SJCRH30 (cell line): Measurements from ENCODE around the gene SYNJ2. TPM values are rescaled to one million over a fixed set of nuclear protein-coding genes. Genes with fewer than 3 reads are reported as not detected.

Experiments
- DNase-seq, 2 experiments: peaks; one replicate each; pipeline ENCODE4 v3.0.0-alpha.2; 2015 to 2020
- H3K27ac ChIP-seq: fragments of 250-450 bp; sonication (Bioruptor Pico); 2 replicates; pipeline ENCODE4 v1.5.1; 2020; ENCODE audit warnings: mild to moderate bottlenecking, moderate library complexity
- H3K27me3 ChIP-seq: fragments of 250-450 bp; sonication (Bioruptor Pico); 2 replicates; pipeline ENCODE4 v1.5.1; 2020; ENCODE audit warnings: mild to moderate bottlenecking, moderate library complexity
- H3K36me3 ChIP-seq: fragments of 250-450 bp; sonication (Bioruptor Pico); 2 replicates; pipeline ENCODE4 v1.5.1; 2020; ENCODE audit warnings: mild to moderate bottlenecking, moderate library complexity
- H3K4me1 ChIP-seq: fragments of 250-450 bp; sonication (Bioruptor Pico); 2 replicates; pipeline ENCODE4 v1.5.1; 2020; ENCODE audit warnings: mild to moderate bottlenecking, moderate library complexity
- H3K4me3 ChIP-seq: fragments of 250-450 bp; sonication (Bioruptor Pico); 2 replicates; pipeline ENCODE4 v1.5.1; 2020; ENCODE audit warnings: mild to moderate bottlenecking, moderate library complexity
- H3K9me3 ChIP-seq: fragments of 250-450 bp; sonication (Bioruptor Pico); replicated peaks from 2 replicates; pipeline ENCODE4 v1.5.1; 2020; ENCODE audit warnings: mild to moderate bottlenecking, moderate library complexity
- total RNA-seq: library from RNA; depleted of rRNA; stranded (reverse); fragments of >200 nt; shearing (Covaris generic); gene quantifications from 2 replicates; pipeline ENCODE4 v1.2.3, GENCODE V29; 2014

The SYNJ2 gene
- total RNA-seq, 1 experiment from 2014 or later = 33.4 TPM

DNA sequence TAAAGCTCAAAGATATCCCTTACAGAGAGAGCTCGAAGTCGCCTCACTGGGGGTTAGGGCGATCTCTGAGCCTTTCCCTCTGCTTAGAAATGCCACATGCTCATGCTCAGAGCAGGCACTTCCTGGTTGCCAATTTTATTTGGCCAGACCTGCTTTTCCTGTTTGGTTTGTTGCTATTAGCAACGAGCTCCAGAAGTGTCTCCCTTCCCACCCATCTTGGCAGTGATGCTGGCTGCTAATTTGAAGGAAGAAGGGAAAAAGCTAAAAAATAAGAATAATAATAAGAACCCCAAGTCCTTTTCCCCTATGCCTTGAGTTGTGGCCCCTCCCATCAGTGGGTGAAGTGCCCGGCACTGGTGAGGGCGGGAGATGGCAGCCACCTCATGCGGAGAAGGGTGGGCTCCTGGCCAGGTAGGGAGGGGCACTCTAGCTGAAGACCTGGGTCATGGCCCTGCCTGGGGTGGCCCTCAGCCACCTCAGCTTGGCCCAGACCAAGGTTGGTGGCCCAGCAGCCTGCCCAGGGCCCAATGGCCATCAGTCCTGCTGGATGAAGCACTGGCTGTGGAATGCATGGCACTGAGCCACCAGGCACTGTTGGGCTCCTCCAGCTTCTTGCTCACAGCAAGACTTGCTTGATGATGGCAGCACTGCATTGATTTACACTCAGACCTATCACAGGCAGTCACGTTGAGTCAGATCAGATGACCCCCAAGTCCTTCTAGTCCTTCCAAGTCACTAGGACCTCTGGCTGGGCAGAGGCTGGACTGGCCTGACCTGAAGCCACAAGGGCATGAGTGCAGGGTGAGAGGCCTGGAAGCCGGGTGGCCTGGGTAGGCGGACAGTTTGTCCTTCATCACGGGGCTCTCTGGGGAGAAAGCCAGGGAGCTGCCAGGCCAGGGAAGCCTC is 79.0 kb downstream of the SYNJ2 start:
- Histone ChIP-seq H3K27ac (no peak overlapping the region), H3K27me3 (no peaks in the 10 kb centered on the region), H3K9me3 (no peaks in the 10 kb centered on the region), H3K36me3 (peaks cover 43% of the 10 kb centered on the region), H3K4me1 (peaks cover 9% of the 10 kb centered on the region), H3K4me3 (no peak overlapping the region)
- no peak for DNase-seq

DNA sequence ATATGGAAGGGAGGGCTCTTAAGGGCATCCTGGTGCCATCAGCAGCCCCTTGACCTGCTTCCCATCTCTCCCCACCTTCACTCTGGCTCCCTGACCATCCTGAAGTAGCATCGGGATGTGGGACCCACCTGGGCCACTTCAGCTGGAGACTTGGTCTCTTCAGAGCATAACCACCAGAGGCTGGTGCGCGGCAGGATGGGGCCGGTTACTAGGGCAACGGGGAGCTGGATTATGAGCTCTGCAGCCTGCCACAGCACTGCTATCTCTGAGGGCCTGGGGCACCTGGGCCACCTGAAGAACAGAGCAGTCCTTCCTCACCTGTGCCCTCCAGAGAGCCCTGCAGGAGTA is 79.7 kb downstream of the SYNJ2 start:
- H3K4me1 ChIP-seq = peaks cover 9% of the 10 kb centered on the region
- no peak for DNase-seq
- H3K27ac ChIP-seq = no peak overlapping the region
- H3K36me3 ChIP-seq = peaks cover 41% of the 10 kb centered on the region
- no peaks in the 10 kb centered on the region for H3K9me3 ChIP-seq
- H3K4me3 ChIP-seq = no peak overlapping the region
- H3K27me3 ChIP-seq = no peaks in the 10 kb centered on the region

DNA sequence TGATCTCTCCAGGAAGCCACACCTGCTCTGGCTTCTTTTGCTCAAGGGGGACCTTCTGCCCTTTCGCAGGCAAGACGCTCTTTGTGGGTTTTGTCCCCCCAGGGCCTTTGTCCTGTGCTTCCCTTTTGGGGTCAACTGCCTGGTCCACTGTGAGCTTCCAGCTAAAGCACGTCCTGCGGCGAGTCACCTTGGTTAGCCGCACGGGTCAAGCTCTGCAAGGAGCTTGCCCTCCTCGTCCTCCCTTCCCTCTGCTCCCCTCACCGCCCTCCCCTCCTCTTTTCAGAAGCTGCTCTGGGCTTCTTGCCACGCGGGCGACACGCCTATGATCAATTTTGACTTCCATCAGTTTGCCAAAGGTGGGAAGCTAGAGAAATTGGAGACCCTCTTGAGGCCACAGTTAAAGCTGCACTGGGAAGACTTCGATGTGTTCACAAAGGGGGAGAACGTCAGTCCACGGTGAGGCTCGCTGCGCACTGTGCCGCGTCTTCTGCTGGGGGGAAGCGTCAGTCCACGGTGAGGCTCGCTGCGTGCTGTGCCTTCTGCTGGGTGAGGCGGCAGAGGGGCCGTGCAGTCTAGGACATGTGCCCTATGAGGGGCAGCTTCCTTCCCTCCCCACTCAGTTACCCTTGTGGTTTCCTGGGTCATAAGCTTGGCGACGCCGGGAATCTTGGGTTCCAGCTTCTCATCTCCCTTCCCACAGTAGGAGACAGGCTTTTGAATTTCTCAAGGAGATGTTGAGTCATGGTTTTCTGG is 80.2 kb downstream of the SYNJ2 start:
- H3K36me3 ChIP-seq = peaks cover 46% of the 10 kb centered on the region
- DNase-seq = no peak
- peaks cover 9% of the 10 kb centered on the region for H3K4me1 ChIP-seq
- no peaks in the 10 kb centered on the region for H3K27me3 ChIP-seq
- no peak overlapping the region for H3K4me3 ChIP-seq
- no peaks in the 10 kb centered on the region for H3K9me3 ChIP-seq
- no peak overlapping the region for H3K27ac ChIP-seq

DNA sequence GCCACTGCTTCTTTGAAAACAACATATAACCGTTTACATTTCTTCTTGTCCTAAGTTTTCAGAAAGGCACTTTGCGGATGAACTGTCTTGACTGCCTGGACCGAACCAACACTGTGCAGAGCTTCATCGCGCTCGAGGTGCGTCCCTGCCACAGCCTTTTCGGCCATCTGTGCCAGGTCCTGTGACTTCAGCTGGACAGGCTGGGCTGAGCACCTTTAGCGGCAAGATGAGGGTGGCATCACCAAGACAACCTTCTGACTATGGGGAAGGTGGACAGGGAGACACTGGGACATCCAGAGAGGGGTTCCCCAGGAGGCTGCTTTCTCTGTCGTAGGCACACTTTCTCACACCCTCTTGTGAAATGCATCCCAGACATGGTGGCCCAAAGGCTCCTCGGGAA is 82.1 kb downstream of the SYNJ2 start:
- H3K36me3 ChIP-seq = peaks cover 53% of the 10 kb centered on the region
- no peak overlapping the region for H3K4me3 ChIP-seq
- no peak overlapping the region for H3K27ac ChIP-seq
- DNase-seq = no peak
- H3K27me3 ChIP-seq = no peaks in the 10 kb centered on the region
- H3K4me1 ChIP-seq = peaks cover 9% of the 10 kb centered on the region
- no peaks in the 10 kb centered on the region for H3K9me3 ChIP-seq

DNA sequence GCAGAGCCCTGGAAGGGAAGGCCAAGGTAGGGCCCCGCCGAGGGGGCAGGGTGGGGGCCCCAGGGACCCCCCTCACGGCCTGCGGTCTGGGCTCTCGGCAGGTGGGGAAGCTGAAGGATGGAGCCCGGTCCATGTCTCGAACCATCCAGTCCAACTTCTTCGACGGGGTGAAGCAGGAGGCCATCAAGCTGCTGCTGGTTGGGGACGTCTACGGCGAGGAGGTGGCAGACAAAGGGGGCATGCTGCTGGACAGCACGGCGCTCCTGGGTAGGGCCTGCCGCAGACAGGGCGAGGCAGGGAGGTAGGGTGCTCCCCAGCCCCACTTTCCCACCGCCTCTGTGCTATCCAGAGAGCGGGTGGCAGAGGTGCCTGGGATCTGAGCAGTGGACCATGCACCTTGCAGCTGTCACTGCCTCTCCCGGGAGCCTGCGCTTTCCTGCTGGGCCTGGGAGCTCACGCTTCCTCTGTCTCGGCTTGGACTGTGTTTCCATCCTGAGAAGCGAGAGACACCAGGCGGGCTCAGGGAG is 83.1 kb downstream of the SYNJ2 start:
- Histone ChIP-seq H3K27ac (no peak overlapping the region), H3K4me1 (peaks cover 9% of the 10 kb centered on the region), H3K9me3 (no peaks in the 10 kb centered on the region), H3K4me3 (no peak overlapping the region), H3K36me3 (peaks cover 54% of the 10 kb centered on the region), H3K27me3 (no peaks in the 10 kb centered on the region)
- peak; percentile 45 to 70 for DNase-seq

DNA sequence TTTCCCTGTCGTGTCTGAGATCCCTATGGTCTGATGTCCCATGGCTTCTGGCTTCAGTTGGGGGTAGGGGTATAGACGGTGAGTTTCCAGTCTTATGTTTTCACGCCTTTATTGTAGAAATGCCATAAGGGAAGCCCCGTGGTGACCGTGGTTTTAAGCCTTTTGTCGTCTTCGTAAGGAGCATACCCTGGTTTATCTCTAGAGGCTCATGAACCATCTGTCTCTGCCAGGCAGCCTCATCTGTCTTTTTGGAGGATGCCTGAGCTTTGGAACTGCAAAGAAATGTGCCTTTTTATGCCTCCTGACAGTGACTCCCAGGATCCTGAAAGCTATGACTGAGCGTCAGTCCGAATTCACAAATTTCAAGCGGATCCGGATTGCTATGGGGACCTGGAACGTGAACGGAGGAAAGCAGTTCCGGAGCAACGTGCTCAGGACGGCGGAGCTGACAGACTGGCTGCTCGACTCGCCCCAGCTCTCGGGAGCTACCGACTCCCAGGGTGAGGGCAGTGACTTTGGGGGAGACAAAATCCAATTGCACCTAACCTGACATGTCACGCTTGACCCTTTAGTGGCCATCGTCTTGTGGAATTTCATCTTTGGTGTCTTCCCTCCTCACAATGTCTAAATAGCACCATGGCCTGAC is 84.6 kb downstream of the SYNJ2 start:
- Histone ChIP-seq H3K9me3 (no peaks in the 10 kb centered on the region), H3K36me3 (peaks cover 55% of the 10 kb centered on the region), H3K27me3 (no peaks in the 10 kb centered on the region), H3K27ac (no peak overlapping the region), H3K4me3 (no peak overlapping the region), H3K4me1 (peaks cover 9% of the 10 kb centered on the region)
- DNase-seq = peak in 1 of 2 experiments; percentile 39

DNA sequence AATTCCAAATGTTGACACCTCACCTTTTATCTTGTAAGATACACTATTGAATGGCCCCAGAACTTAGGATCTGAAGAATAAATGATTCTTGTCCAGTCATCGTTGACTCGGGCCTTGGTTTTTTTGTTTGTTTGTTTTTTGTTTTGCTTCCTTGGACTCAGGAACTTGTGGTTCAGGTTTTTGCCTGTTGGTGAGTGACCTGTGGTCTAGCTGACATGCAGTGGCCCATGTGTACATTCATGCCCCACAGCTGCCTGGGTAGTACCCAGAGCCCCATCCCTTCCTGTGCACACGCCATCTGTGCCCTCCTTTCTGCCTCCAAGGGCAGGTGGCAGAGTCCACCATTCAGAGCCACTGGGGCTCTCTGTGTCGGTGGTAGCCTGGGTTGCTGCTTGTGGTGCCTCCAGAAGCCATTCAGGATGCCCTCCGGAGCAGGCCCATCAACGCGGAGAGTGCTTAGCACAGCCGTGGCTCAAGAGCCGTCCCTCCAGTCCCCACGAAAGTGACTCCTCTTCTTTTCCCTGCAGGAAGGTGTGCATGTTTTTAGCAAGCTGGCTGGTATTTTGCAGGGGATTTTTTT is 85.9 kb downstream of the SYNJ2 start:
- DNase-seq = no peak
- Histone ChIP-seq H3K4me3 (no peak overlapping the region), H3K27me3 (no peaks in the 10 kb centered on the region), H3K36me3 (peaks cover 52% of the 10 kb centered on the region), H3K9me3 (no peaks in the 10 kb centered on the region), H3K27ac (no peak overlapping the region), H3K4me1 (peaks cover 9% of the 10 kb centered on the region)

DNA sequence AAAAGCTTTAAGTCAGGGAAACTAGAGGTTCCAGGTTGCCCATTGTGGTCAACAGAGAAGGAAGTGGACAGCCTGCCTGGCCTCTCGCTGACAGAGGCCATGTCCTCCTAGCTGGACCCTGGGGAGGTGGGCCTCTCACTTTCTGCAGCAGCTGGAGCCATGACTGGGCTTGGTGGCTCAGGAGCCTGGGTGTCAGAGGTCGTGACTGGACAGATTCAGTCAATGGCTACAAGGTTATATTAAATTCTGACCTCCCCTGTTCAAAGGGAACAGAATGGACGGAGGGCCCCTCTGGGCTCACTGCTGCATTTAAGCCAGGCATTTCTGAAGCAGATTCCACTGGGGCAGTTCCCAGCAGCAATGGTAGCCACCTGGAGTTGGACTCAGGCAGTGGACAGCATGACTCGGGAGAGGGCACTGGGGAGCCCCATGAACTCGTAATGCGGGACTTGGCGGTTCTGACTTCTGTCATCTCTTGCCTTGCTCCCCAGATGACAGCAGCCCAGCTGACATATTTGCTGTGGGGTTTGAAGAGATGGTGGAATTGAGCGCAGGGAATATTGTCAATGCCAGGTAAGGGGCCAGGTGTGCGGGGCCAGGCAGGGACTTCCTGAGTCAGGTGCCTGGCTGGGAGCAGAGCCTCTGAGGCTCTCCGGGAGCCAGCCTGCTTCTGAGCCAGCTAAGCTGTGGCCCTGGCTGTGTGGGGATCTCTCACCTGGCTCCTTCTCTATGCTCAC is 86.7 kb downstream of the SYNJ2 start:
- H3K27ac ChIP-seq = no peak overlapping the region
- peaks cover 10% of the 10 kb centered on the region for H3K4me1 ChIP-seq
- H3K4me3 ChIP-seq = no peak overlapping the region
- no peaks in the 10 kb centered on the region for H3K27me3 ChIP-seq
- peaks cover 45% of the 10 kb centered on the region for H3K36me3 ChIP-seq
- no peaks in the 10 kb centered on the region for H3K9me3 ChIP-seq
- no peak for DNase-seq

DNA sequence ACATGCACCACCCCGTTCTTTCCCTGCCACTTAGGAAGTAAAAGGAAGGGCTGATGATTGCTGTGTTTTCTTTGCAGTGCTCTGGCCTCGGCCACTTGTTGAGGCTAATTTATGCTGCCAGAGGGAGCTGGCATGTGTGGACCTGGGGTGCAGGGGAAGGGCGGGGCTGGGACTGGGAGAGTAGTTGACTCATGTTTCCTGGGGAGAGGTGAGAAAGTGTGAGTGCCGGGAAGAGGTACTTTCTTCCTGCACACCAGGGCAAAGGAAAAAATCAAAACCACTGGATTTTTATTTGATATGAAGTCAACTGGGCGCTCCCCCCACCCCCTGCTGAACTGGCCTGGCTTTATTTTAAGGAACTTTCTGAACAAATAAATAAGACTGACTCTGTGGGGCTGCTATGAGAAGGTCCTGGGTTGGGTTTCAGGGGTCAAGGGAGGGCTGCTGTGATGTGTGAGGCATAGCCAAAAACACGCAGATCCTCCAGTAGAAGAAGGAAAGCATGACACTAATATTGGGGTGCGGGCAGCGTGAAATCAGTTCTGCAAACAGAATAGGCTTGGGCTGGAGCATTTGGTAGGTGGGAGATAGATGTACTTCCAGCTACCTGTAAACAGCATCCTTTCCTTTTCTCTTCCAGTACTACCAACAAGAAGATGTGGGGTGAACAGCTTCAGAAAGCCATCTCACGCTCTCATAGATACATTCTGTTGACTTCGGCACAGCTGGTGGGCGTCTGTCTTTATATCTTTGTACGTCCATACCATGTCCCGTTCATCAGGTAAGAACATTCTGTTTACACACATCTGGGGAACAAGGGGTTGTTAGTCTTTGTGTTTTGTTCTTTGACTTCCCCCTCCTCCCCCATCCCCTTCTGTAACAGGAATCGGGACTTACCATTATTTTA is 87.5 kb downstream of the SYNJ2 start:
- Histone ChIP-seq H3K4me3 (no peak overlapping the region), H3K27ac (no peak overlapping the region), H3K36me3 (peaks cover 46% of the 10 kb centered on the region), H3K4me1 (peaks cover 16% of the 10 kb centered on the region), H3K27me3 (no peaks in the 10 kb centered on the region), H3K9me3 (no peaks in the 10 kb centered on the region)
- DNase-seq = no peak

DNA sequence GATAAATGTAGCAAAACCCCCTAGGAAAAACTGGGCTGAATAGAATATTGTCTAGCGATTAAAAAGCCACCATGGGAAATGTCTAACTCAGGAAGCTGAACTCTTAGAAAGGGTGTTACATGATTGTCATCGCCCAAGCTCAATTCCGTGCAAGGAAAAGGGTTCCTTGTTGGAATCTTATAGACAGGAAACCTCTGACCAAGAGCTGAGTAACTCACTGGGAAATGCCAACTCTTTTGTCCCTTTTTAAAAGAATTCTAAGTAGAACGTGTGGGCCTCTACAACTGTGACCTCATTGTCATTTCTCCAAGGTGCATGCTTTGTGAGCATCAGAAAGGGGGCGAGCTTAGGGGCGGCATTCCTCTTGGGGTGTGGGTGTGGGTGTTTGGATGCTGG is 88.1 kb downstream of the SYNJ2 start:
- no peak for DNase-seq
- peaks cover 46% of the 10 kb centered on the region for H3K36me3 ChIP-seq
- no peak overlapping the region for H3K27ac ChIP-seq

DNA sequence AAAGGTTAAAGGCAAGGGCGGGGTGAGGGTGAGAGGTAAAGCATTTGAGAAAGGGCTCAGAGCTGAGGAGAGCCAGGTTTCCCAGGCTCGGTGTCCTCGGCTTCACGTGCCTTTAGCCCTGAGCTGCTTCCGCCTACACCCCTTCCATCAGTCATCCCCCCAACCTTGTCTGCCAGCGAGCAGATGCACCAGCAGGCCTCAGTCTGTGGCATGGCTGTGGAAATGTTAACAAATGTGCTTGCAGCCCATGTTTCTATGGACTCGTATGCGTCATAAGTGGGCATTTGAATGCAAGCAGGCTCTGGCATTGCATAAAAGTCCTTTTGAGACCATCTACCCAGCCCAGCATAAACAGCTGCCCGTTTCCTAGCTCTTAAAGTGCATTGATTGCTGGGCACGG is 88.8 kb downstream of the SYNJ2 start:
- Histone ChIP-seq H3K9me3 (no peaks in the 10 kb centered on the region), H3K36me3 (peaks cover 46% of the 10 kb centered on the region), H3K27ac (no peak overlapping the region), H3K4me1 (peaks cover 9% of the 10 kb centered on the region), H3K4me3 (no peak overlapping the region), H3K27me3 (no peaks in the 10 kb centered on the region)
- no peak for DNase-seq

More for the DNA sequence above, 88.1 kb downstream of the SYNJ2 start:
- H3K4me3 ChIP-seq = no peak overlapping the region
- H3K9me3 ChIP-seq = no peaks in the 10 kb centered on the region
- no peaks in the 10 kb centered on the region for H3K27me3 ChIP-seq
- H3K4me1 ChIP-seq = peaks cover 12% of the 10 kb centered on the region

DNA sequence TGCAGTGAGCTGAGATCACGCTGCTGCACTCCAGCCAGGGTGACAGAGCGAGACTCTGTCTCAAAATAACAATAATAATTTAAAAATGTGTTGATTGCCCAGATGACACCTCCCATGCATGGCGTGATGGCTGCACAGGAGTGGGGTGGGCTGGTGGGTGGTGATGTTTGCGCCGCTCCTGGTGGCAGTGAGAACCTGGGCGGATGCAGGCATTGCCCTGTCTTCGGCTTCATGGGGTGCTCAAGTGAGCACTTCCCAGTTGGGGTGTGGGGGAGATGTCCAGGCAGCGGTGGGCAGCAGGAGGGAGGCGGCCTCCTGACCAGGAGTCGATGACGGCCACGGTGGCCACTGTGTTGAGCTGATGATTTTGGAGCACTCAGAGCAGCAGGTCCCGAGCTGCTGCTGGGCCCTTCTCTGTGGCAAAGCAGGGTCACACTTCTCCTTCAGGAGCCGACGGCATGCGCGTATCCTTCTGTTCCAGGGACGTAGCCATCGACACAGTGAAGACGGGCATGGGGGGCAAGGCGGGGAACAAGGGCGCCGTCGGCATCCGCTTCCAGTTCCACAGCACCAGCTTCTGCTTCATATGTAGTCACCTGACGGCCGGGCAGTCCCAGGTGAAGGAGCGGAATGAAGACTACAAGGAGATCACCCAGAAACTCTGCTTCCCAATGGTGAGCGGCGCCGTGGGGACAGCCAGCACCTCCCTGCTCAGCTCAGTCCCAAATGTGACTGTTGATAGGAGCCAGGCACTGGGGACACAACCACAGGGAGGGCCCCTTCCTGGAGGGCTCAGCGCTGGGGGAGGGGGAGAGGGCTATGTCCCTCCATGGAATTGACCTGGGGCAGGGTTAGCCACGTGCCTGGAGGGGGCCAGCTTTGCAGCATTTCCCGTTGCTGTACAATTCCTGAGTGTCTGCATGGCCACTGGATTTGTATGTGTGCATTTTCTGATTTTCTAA is 89.7 kb downstream of the SYNJ2 start:
- H3K4me3 ChIP-seq = no peak overlapping the region
- H3K27me3 ChIP-seq = no peaks in the 10 kb centered on the region
- DNase-seq = no peak
- H3K36me3 ChIP-seq = peaks cover 46% of the 10 kb centered on the region
- H3K4me1 ChIP-seq = peaks cover 7% of the 10 kb centered on the region
- no peaks in the 10 kb centered on the region for H3K9me3 ChIP-seq
- H3K27ac ChIP-seq = no peak overlapping the region
